Measurements from ENCODE around the gene UBE2I.

UBE2I gene

GRCh38 chr16:1336619-1337018 is 27.2 kb downstream of the UBE2I start:
- TF ChIP-seq CTCF (IDR thresholded peaks at IDR 0.05; ENCODE audit: low read length) (no peak), EZH2 (IDR thresholded peaks at IDR 0.05; ENCODE audit: borderline replicate concordance, low read length) (no peak)
- Histone ChIP-seq H3K9me3 (ENCODE audit: low read length) (no peaks in the 10 kb centered on the region), H3K9me2 (ENCODE audit: low read depth, low read length) (no peaks in the 10 kb centered on the region), H3K27ac (ENCODE audit: low read depth, low read length, poor library complexity, severe bottlenecking) (no peak overlapping the region), H3K4me3 (ENCODE audit: low read depth, low read length, poor library complexity, severe bottlenecking) (no peak overlapping the region), H3K4me2 (ENCODE audit: low read length) (no peak overlapping the region), H4K20me1 (ENCODE audit: insufficient read depth, low read length) (no peaks in the 10 kb centered on the region), H3K27me3 (ENCODE audit: insufficient read depth, low read length) (peaks cover 16% of the 10 kb centered on the region; the same call in 1 of the 2 replicates), H3K79me2 (ENCODE audit: insufficient read depth, low read length) (no peaks in the 10 kb centered on the region), H3K4me1 (ENCODE audit: insufficient read depth, low read length, severe bottlenecking) (peaks cover 26% of the 10 kb centered on the region), H3F3A (ENCODE audit: insufficient read depth, low read length) (no peaks in the 10 kb centered on the region; the same call in 1 of the 2 replicates), H3K36me3 (ENCODE audit: insufficient read depth, low read length) (no peaks in the 10 kb centered on the region), H2AFZ (ENCODE audit: low read length) (no peak overlapping the region), H3K9ac (ENCODE audit: low read length) (no peak overlapping the region)

GRCh38 chr16:1337486-1337885 is 28.1 kb downstream of the UBE2I start:
- H3K36me3 ChIP-seq (ENCODE audit: insufficient read depth, low read length) = no peaks in the 10 kb centered on the region
- no peaks in the 10 kb centered on the region for H3K9me2 ChIP-seq (ENCODE audit: low read depth, low read length)
- H3K9ac ChIP-seq (ENCODE audit: low read length) = no peak overlapping the region; the same call in 1 of the 2 replicates
- no peak overlapping the region for H2AFZ ChIP-seq (ENCODE audit: low read length)
- H3K9me3 ChIP-seq (ENCODE audit: low read length) = no peaks in the 10 kb centered on the region
- H3K4me2 ChIP-seq (ENCODE audit: low read length) = peak overlapping the region; percentile 8; the same call in 1 of the 2 replicates
- H3F3A ChIP-seq (ENCODE audit: insufficient read depth, low read length) = no peaks in the 10 kb centered on the region; the same call in 1 of the 2 replicates
- peaks cover 16% of the 10 kb centered on the region; the same call in 1 of the 2 replicates for H3K27me3 ChIP-seq (ENCODE audit: insufficient read depth, low read length)
- peaks cover 24% of the 10 kb centered on the region for H3K4me1 ChIP-seq (ENCODE audit: insufficient read depth, low read length, severe bottlenecking)
- H3K4me3 ChIP-seq (ENCODE audit: low read depth, low read length, poor library complexity, severe bottlenecking) = peak overlapping the region; percentile 14
- TF ChIP-seq EZH2 (IDR thresholded peaks at IDR 0.05; ENCODE audit: borderline replicate concordance, low read length) = no peak
- H3K79me2 ChIP-seq (ENCODE audit: insufficient read depth, low read length) = no peaks in the 10 kb centered on the region
- no peaks in the 10 kb centered on the region for H4K20me1 ChIP-seq (ENCODE audit: insufficient read depth, low read length)
- no peak overlapping the region for H3K27ac ChIP-seq (ENCODE audit: low read depth, low read length, poor library complexity, severe bottlenecking)

- Histone ChIP-seq H3K27me3 (ENCODE audit: insufficient read depth, low read length) (peaks cover 16% of the 10 kb centered on the region; the same call in 1 of the 2 replicates), H4K20me1 (ENCODE audit: insufficient read depth, low read length) (no peaks in the 10 kb centered on the region), H3K36me3 (ENCODE audit: insufficient read depth, low read length) (no peaks in the 10 kb centered on the region), H3K79me2 (ENCODE audit: insufficient read depth, low read length) (no peaks in the 10 kb centered on the region), H3K9ac (ENCODE audit: low read length) (no peak overlapping the region; the same call in 1 of the 2 replicates), H3K9me3 (ENCODE audit: low read length) (no peaks in the 10 kb centered on the region), H3F3A (ENCODE audit: insufficient read depth, low read length) (no peaks in the 10 kb centered on the region; the same call in 1 of the 2 replicates), H3K27ac (ENCODE audit: low read depth, low read length, poor library complexity, severe bottlenecking) (no peak overlapping the region), H3K9me2 (ENCODE audit: low read depth, low read length) (no peaks in the 10 kb centered on the region), H3K4me3 (ENCODE audit: low read depth, low read length, poor library complexity, severe bottlenecking) (no peak overlapping the region), H2AFZ (ENCODE audit: low read length) (no peak overlapping the region), H3K4me2 (ENCODE audit: low read length) (peak overlapping the region; percentile 8; the same call in 1 of the 2 replicates), H3K4me1 (ENCODE audit: insufficient read depth, low read length, severe bottlenecking) (peaks cover 25% of the 10 kb centered on the region)
- TF ChIP-seq CTCF (IDR thresholded peaks at IDR 0.05; ENCODE audit: low read length) = peak; percentile 53
- TF ChIP-seq EZH2 (IDR thresholded peaks at IDR 0.05; ENCODE audit: borderline replicate concordance, low read length) = no peak
Observed at GRCh38 chr16:1338119-1338730, 28.8 kb downstream of the UBE2I start.

Measured in OCI-LY1 (cell line).